CD4-positive, alpha-beta T cell (primary cell): ENCODE data around the gene MBOAT7. TPM values are rescaled to one million over a fixed set of nuclear protein-coding genes. Genes with fewer than 3 reads are reported as not detected.

Source experiments
- ATAC-seq: fragments of 200-7000 bp; cut with Tn5 transposase; one replicate; pipeline ENCODE4 v1.10.0; 2022; ENCODE audit warnings: mild to moderate bottlenecking; ENCODE audit not compliant: poor library complexity
- CTCF ChIA-PET: fragments of 350-600 bp; sonication (Branson Sonifier 250); formaldehyde crosslinking; loops from one replicate; lab custom pipeline; 2021; ENCODE audit warnings: antibody characterized with exemption, inconsistent platforms; lab: Charles Lee
- POLR2A ChIA-PET: fragments of 350-600 bp; sonication (Branson Sonifier 250); formaldehyde crosslinking; loops from one replicate; lab custom pipeline; 2021; ENCODE audit warnings: antibody characterized with exemption, inconsistent platforms; lab: Charles Lee
- DNase-seq, 14 experiments: peaks; one replicate each; pipeline ENCODE4 v3.0.0-alpha.2; 2013 to 2020; ENCODE audit warnings: mixed read lengths in 2 of 14
- H3K27ac ChIP-seq, 2 donors: one replicate each; pipeline versions ENCODE4 v1.5.1 to v1.7.0; 2013; ENCODE audit warnings: low read length in 2 of 2, low read depth in 1 of 2, mild to moderate bottlenecking in 1 of 2
- H3K27me3 ChIP-seq, 2 experiments: 1 replicate in 1 of 2; 2 replicates in 1 of 2; pipeline versions ENCODE4 v1.6.1 to v1.7.0; 2013; ENCODE audit warnings: low read length in 2 of 2, control low read depth in 1 of 2, mild to moderate bottlenecking in 1 of 2, moderate library complexity in 1 of 2; ENCODE audit not compliant: insufficient read depth in 2 of 2, control insufficient read depth in 1 of 2
- H3K36me3 ChIP-seq: one replicate; pipeline ENCODE4 v1.6.1; 2013; ENCODE audit warnings: low read length, control low read depth; ENCODE audit not compliant: insufficient read depth
- H3K4me1 ChIP-seq: one replicate; pipeline ENCODE4 v1.6.1; 2013; ENCODE audit warnings: low read length, control low read depth; ENCODE audit not compliant: insufficient read depth
- H3K4me3 ChIP-seq: one replicate; pipeline ENCODE4 v1.5.1; 2013; ENCODE audit warnings: mild to moderate bottlenecking, low read length, moderate library complexity
- H3K9me3 ChIP-seq, 2 experiments: 1 replicate in 1 of 2; 2 replicates in 1 of 2; pipeline versions ENCODE4 v1.6.1 to v1.7.0; 2013; ENCODE audit warnings: low read length in 2 of 2, mild to moderate bottlenecking in 2 of 2, control low read depth in 1 of 2, moderate library complexity in 1 of 2; ENCODE audit not compliant: control insufficient read depth in 1 of 2, insufficient read depth in 1 of 2
- H3K27ac Mint-ChIP-seq: one replicate; pipeline ENCODE4 v1.8.0; 2020; ENCODE audit warnings: mixed read lengths
- H3K27me3 Mint-ChIP-seq: one replicate; pipeline ENCODE4 v1.8.0; 2021; ENCODE audit warnings: mixed read lengths
- H3K36me3 Mint-ChIP-seq: one replicate; pipeline ENCODE4 v1.8.0; 2021; ENCODE audit warnings: low read depth, mixed read lengths
- H3K4me1 Mint-ChIP-seq: one replicate; pipeline ENCODE4 v1.8.0; 2021; ENCODE audit warnings: low read depth, mixed read lengths
- H3K4me3 Mint-ChIP-seq: one replicate; pipeline ENCODE4 v1.8.0; 2020; ENCODE audit warnings: mild to moderate bottlenecking, mixed read lengths
- H3K9me3 Mint-ChIP-seq: one replicate; pipeline ENCODE4 v1.8.0; 2020; ENCODE audit warnings: mixed read lengths
- intact Hi-C, 2 experiments: fragments of 100-400 bp; cut with DNase I in 1 of 2; cut with micrococcal nuclease in 1 of 2; formaldehyde crosslinking; loops; one replicate each; pipeline versions ENCODE4 v1.15.1 to v1.9.0; 2023 to 2025; cut with DNase I, micrococcal nuclease
- total RNA-seq, 174 experiments: library from RNA in 2 of 174; stranded (reverse) in 2 of 174; gene quantifications; one replicate each; pipeline ENCODE4 v1.2.3 and lab custom pipeline; 2021 to 2026
- TF ChIP-seq, protein P1 (sequence below): fragments of 200-600 bp; IDR thresholded peaks from one replicate; pipeline ENCODE4 v1.8.0; 2022; ENCODE audit warnings: antibody characterized with exemption, mild to moderate bottlenecking

Gene MBOAT7
- total RNA-seq, 2 experiments from 2014 or later, result 13.7 to 18.0 TPM

DNA sequence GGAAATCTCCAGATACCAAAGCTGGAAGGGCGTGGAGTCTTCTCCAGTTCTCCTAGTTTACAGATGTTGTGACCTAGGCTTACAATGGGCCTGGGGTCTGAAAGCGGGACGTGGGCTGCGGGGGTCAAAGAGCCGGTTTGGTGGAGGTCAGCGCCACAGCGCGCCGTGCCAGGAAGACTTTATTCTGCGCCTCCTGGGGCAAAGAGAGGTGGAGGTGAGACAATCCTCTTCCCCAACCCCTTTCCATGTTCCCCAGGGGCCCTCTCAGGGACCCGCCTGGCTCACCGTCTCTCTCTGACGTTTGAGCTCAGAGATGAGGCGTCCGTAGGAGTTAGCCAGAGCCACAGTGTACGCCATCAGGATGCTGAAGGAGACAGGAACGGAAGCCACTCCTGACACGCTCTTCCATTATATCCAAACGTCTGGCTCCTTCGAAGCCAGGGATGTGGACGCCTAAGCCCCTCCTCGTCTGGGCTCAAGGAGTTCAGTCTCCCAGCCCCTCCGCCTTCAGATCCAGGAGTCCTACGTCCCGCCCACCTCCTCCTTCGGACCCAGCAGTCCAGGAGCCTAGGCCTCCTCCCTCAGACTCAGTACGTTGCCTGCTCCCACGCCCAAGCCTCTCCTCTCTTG, 29.1 kb downstream of the MBOAT7 start:
- H3K9me3 ChIP-seq, result peaks cover 0 to 3% of the 10 kb centered on the region in 2 experiments
- CTCF ChIA-PET, result interaction anchor here (0.5 to 2.3 kb wide), 5 partner anchors 8 to 57 kb away, joined by 3 to 15 read pairs (median 5); partner anchors contain the start of genes CNOT3 and MBOAT7
- no peaks in the 10 kb centered on the region for H3K27me3 ChIP-seq
- H3K36me3 ChIP-seq, result peaks cover 33% of the 10 kb centered on the region
- H3K4me3 Mint-ChIP-seq, result peak overlapping the region; percentile 98
- no peaks in the 10 kb centered on the region for H3K9me3 Mint-ChIP-seq
- H3K36me3 Mint-ChIP-seq, result peaks cover 41% of the 10 kb centered on the region
- ATAC-seq (no peak), DNase-seq (peak in 1 of 14 experiments; percentile 52)
- TF ChIP-seq, protein P1, sequence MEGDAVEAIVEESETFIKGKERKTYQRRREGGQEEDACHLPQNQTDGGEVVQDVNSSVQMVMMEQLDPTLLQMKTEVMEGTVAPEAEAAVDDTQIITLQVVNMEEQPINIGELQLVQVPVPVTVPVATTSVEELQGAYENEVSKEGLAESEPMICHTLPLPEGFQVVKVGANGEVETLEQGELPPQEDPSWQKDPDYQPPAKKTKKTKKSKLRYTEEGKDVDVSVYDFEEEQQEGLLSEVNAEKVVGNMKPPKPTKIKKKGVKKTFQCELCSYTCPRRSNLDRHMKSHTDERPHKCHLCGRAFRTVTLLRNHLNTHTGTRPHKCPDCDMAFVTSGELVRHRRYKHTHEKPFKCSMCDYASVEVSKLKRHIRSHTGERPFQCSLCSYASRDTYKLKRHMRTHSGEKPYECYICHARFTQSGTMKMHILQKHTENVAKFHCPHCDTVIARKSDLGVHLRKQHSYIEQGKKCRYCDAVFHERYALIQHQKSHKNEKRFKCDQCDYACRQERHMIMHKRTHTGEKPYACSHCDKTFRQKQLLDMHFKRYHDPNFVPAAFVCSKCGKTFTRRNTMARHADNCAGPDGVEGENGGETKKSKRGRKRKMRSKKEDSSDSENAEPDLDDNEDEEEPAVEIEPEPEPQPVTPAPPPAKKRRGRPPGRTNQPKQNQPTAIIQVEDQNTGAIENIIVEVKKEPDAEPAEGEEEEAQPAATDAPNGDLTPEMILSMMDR, result no peak
- intact Hi-C loops, result no loop called here
- H3K4me3 ChIP-seq, result peak overlapping the region; percentile 90
- peaks cover 81% of the 10 kb centered on the region for H3K4me1 ChIP-seq
- no peaks in the 10 kb centered on the region for H3K27me3 Mint-ChIP-seq
- peaks cover 54% of the 10 kb centered on the region for H3K4me1 Mint-ChIP-seq
- POLR2A ChIA-PET, result interaction anchor here (0.7 to 7.7 kb wide), 8 partner anchors 16 to 288 kb away, joined by 3 to 144 read pairs (median 18); partner anchors contain the start of genes CNOT3, LENG8, MBOAT7 and PRPF31
- peak overlapping the region; percentile 94 for H3K27ac Mint-ChIP-seq
- peak overlapping the region; percentile 82 to 86 for H3K27ac ChIP-seq

DNA sequence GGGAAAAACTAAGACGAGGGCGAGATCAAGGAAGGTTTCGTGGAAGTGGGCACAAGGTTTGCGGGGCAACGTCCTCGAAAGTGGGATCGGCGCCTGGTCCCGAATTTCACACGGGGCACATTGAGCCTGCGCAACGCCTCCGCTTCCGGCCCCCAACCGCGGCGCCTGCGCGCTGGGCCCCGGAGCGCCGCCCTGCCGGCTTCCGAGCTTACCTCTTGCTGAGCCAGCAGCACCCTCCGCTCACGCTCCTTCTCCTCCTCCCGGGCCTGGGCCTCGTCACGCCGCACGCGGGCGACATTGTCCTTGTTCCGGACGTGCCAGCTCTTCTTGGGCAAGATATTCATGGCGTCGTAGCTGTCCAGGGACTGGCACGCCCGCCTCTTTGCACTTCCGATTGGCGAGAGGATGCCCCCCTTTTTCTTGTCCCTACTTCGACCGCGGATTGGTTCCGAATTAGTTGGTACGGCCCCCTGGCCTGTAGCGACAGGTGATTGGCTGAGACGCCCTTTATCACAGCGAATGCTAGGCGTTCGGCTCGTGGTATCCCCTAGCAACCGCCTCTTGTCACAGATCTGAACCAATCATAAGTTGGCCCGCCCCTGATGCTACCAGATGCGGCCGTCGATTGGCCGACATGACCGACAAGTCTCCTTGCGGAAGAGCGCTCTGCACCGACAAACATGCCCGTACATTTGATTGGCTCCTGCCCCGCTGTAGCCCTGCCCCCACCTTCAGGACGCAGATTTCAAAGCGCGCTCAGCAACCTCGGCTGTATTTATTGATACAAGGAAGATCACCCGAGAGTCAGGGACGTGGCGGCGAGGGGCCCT, 29.8 kb downstream of the MBOAT7 start, which contains the start of gene LENG1:
Gene LENG1 (minus strand): TSS at position 370 of the 830 bp plus-strand sequence. CDS start 26 bp downstream, at position 344.
- H3K4me3 Mint-ChIP-seq, result peak within 1 kb of the TSS; percentile 98
- ATAC-seq, result peak; percentile 84
- peaks cover 48% of the 10 kb centered on the region for H3K36me3 Mint-ChIP-seq
- no peaks in the 10 kb centered on the region for H3K27me3 ChIP-seq
- peaks cover 40% of the 10 kb centered on the region for H3K36me3 ChIP-seq
- ChIA-PET CTCF (interaction anchor here (0.8 to 2.3 kb wide), 5 partner anchors 9 to 56 kb away, joined by 3 to 15 read pairs (median 5); partner anchors contain the start of genes CNOT3, MBOAT7, PRPF31 and TFPT), POLR2A (interaction anchor here (0.7 to 7.7 kb wide), 14 partner anchors 9 to 289 kb away, joined by 3 to 144 read pairs (median 7); partner anchors contain the start of genes CNOT3, LENG8, MBOAT7 and PRPF31)
- peak; percentile 91 to 100 (median 98) for DNase-seq
- peaks cover 55% of the 10 kb centered on the region for H3K4me1 Mint-ChIP-seq
- peaks cover 81% of the 10 kb centered on the region for H3K4me1 ChIP-seq
- intact Hi-C loops, result loop anchor here (1.0 to 2.0 kb wide), 4 partner anchors 22 to 44 kb away; partner anchors contain the start of genes CNOT3 (in 1 of the 2), PRPF31 (in 1 of the 2), RPS9 (in 1 of the 2) and TFPT (in 1 of the 2)
- peak within 1 kb of the TSS; percentile 94 for H3K27ac Mint-ChIP-seq
- H3K9me3 Mint-ChIP-seq, result no peaks in the 10 kb centered on the region
- H3K27me3 Mint-ChIP-seq, result no peaks in the 10 kb centered on the region
- H3K9me3 ChIP-seq, result no peaks in the 10 kb centered on the region
- peak within 1 kb of the TSS; percentile 90 for H3K4me3 ChIP-seq
- H3K27ac ChIP-seq, result peak within 1 kb of the TSS; percentile 86 to 92
- TF ChIP-seq, protein P1, result no peak
